ENCODE measurements around the gene ZNF182. TPM values are rescaled to one million over a fixed set of nuclear protein-coding genes. Genes with fewer than 3 reads are reported as not detected.
"Not testable (repeated sequence)": the region's sequence is repeated elsewhere in the genome, so short reads cannot be mapped to it uniquely, and the experiment has no call there.

ZNF182 gene
- total and polyA plus RNA-seq, 11 donors = 1.8 to 4.8 (median 3.0) TPM

- Histone ChIP-seq H3K36me3 (no peaks in the 10 kb centered on the region), H3K4me1 (peaks cover 0 to 9% (median 1%) of the 10 kb centered on the region in 12 donors), H3K4me3 (peak overlapping the region; percentile 3 to 88 (median 59)), H3K9me3 (no peaks in the 10 kb centered on the region), H3K27ac (peak overlapping the region; percentile 78 to 99 (median 88)), H3K27me3 (no peaks in the 10 kb centered on the region)
- WGBS, 4 donors = 1 to 39% (median 16%) methylated on average over 30 of the region's 30 CpGs
- ATAC-seq (peak; percentile 81 to 89 (median 88)), DNase-seq (peak; percentile 74 to 85 (median 78))
- TF ChIP-seq POLR2A (IDR thresholded peaks at IDR 0.05) = no peak
- TF ChIP-seq CTCF (IDR thresholded peaks at IDR 0.05) = no peak
- intact Hi-C loops (cut with DNase I) = loop anchor here in 9 of 10 donors (5.0 to 10.0 kb wide), 7 partner anchors 184 to 826 kb away; partner anchors contain the start of genes ARAF (in 4 of the 9), ZNF81 (in 4 of the 9), ELK1 (in 3 of the 9) and UXT (in 3 of the 9)
Measured at GRCh38 chrX:48021026-48021900, 17.5 kb upstream of the ZNF182 start.

GRCh38 chrX:48020472-48020871 lies 16.7 kb upstream of the ZNF182 start:
- not testable (repeated sequence) for H3K9me3 ChIP-seq, DNase-seq, H3K36me3 ChIP-seq, H3K4me1 ChIP-seq, ATAC-seq, H3K27me3 ChIP-seq
- intact Hi-C loops (cut with DNase I) = loop anchor here in 9 of 10 donors (5.0 to 10.0 kb wide), 7 partner anchors 183 to 826 kb away; partner anchors contain the start of genes ARAF (in 4 of the 9), ZNF81 (in 4 of the 9), ELK1 (in 3 of the 9) and UXT (in 3 of the 9)
- H3K27ac ChIP-seq = peak overlapping the region in 7 of 12 donors; percentile 80 to 97 (median 89)
- 38 to 70% (median 56%) methylated on average over 11 of the region's 11 CpGs for WGBS, 4 donors
- H3K4me3 ChIP-seq = peak overlapping the region in 10 of 12 donors; percentile 29 to 88 (median 60)

DNA sequence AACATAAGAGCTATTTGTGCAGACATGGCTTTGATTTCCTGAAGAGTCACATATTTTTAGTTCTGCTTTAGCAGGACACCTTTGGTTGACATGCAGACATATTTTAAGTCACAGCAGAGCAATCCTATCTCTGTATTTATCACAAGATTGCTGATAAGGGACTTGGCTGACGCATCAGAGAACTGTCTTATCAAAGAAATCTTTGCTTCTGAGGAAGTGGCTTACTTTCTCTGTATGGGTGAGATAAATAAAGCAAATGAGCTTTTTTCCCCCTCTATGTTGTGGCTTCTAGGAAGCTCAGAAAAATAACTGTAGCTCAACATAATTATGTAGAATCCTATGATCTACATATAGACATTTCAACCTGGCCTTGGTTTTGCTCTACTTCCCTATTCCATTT lies 16.1 kb upstream of the ZNF182 start:
- ATAC-seq, H3K9me3 ChIP-seq, H3K27ac ChIP-seq, H3K4me1 ChIP-seq, H3K36me3 ChIP-seq, H3K4me3 ChIP-seq, H3K27me3 ChIP-seq, DNase-seq: not testable (repeated sequence)
- intact Hi-C loops (cut with DNase I) = loop anchor here in 9 of 10 donors (5.0 to 10.0 kb wide), 7 partner anchors 183 to 825 kb away; partner anchors contain the start of genes ARAF (in 4 of the 9), ZNF81 (in 4 of the 9), ELK1 (in 3 of the 9) and UXT (in 3 of the 9)
- WGBS, 4 donors = no CpG with 5 or more reads among the region's 1 CpG

DNA sequence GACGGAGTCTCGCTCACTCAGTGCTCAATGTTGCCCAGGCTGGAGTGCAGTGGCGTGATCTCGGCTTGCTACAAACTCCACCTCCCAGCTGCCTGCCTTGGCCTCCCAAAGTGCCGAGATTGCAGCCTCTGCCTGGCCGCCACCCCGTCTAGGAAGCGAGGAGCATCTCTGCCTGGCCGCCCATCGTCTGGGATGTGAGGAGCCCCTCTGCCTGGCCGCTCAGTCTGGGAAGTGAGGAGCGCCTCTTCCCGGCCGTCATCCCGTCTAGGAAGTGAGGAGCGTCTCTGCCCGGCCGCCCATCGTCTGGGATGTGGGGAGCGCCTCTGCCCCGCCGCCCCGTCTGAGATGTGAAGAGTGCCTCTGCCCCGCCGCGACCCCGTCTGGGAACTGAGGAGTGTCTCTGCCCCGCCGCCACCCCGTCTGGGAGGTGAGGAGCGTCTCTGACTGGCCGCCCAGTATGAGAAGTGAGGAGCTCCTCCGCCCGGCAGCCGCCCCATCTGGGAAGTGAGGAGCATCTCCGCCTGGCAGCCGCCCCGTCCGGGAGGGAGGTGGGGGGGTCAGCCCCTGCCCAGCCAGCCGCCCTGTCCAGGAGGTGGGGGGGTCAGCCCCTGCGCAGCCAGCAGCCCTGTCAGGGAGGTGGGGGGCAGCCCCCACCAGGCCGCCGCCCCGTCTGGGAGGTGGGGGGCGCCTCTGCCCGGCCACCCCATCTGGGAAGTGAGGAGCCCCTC lies 13.0 kb upstream of the ZNF182 start:
- H3K4me3 ChIP-seq; H3K9me3 ChIP-seq; H3K27ac ChIP-seq; DNase-seq; H3K27me3 ChIP-seq; H3K4me1 ChIP-seq; H3K36me3 ChIP-seq; ATAC-seq; intact Hi-C loops (cut with DNase I): not testable (repeated sequence)
- WGBS, 4 donors = 86 to 98% (median 93%) methylated on average over 7 to 35 of the region's 46 CpGs

- H3K27ac ChIP-seq; H3K9me3 ChIP-seq; H3K36me3 ChIP-seq; H3K4me1 ChIP-seq; DNase-seq; H3K27me3 ChIP-seq; intact Hi-C loops (cut with DNase I); ATAC-seq; H3K4me3 ChIP-seq: not testable (repeated sequence)
- no CpG with 5 or more reads among the region's 2 CpGs for WGBS, 4 donors
Measured at GRCh38 chrX:48009445-48009960, 5.7 kb upstream of the ZNF182 start.

DNA sequence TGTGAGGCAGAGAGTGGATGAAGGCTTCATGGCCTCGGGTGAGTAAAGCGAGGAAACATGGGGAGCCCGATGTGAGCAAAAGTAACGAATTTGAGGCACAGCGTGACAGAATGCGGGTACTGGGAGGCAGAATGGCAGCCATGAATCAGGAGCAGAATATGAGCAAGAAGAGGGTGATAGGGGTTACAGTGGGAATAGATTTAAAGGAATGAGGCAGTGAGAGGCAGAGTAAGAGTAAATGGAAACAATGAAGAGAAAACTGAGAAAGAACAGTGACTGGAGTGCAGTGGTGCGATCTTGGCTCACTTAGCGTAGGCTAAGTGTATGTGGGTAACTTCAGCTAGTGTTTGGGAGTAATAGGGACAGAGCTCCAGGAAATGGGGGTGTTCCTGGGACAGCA lies 2.9 kb upstream of the ZNF182 start, which contains the start of gene SPACA5:
TSS of gene SPACA5 (plus strand) at position 301 of the 400 bp plus-strand sequence. CDS start 815 bp downstream, outside the sequence.
- H3K27me3 ChIP-seq; ATAC-seq; H3K27ac ChIP-seq; intact Hi-C loops (cut with DNase I); H3K36me3 ChIP-seq; DNase-seq; H3K9me3 ChIP-seq; H3K4me3 ChIP-seq; H3K4me1 ChIP-seq: not testable (repeated sequence)
- WGBS, 4 donors = 82% methylated on average over 3 of the region's 8 CpGs; no CpG with 5 or more reads in 3 of the 4 donors
